K562 (cell line): ENCODE data around the gene OSBPL3. TPM values are rescaled to one million over a fixed set of nuclear protein-coding genes. Genes with fewer than 3 reads are reported as not detected.

Experiments
- ARID2 ChIP-seq: fragments of 450-650 bp; IDR thresholded peaks from 2 replicates; pipeline ENCODE4 v1.6.1; 2017; ENCODE audit warnings: antibody characterized with exemption, mild to moderate bottlenecking
- ATF7 ChIP-seq: fragments of 450-650 bp; IDR thresholded peaks from 2 replicates; pipeline ENCODE4 v1.7.1; 2014; ENCODE audit warnings: mild to moderate bottlenecking, moderate library complexity
- CBX3 ChIP-seq, 2 experiments: IDR thresholded peaks; 1 replicate in 1 of 2; 2 replicates in 1 of 2; pipeline ENCODE4 v1.6.1; 2012; ENCODE audit warnings: inconsistent platforms in 2 of 2, low read length in 2 of 2, borderline replicate concordance in 1 of 2, control low read depth in 1 of 2
- CEBPB ChIP-seq: fragments of 450-650 bp; IDR thresholded peaks from 2 replicates; pipeline ENCODE4 v1.6.1; 2016; ENCODE audit warnings: missing genetic modification characterization, missing compliant biosample characterization
- EP300 ChIP-seq: IDR thresholded peaks from 2 replicates; pipeline ENCODE4 v1.6.1; 2012; ENCODE audit warnings: low read length, improper control_type of control experiment
- FOXA3 ChIP-seq, 2 experiments: fragments of 450-650 bp in 1 of 2; sonication (generic) in 1 of 2; formaldehyde crosslinking; IDR thresholded peaks in 1 of 2; conservative IDR thresholded peaks in 1 of 2; 2 replicates each; pipeline versions ENCODE4 v1.4.0 to v1.8.0; 2020 to 2022; ENCODE audit warnings: mild to moderate bottlenecking in 2 of 2, missing genetic modification reagents in 1 of 2
- GABPB2 ChIP-seq: fragments of 250-450 bp; sonication (Bioruptor Pico); conservative IDR thresholded peaks from 2 replicates; pipeline ENCODE4 v1.5.1; 2021; ENCODE audit warnings: mild to moderate bottlenecking
- MCM7 ChIP-seq, 2 experiments: fragments of 450-650 bp; IDR thresholded peaks; 2 replicates each; pipeline ENCODE4 v1.6.1; 2016 to 2018
- MED1 ChIP-seq: sonication (generic); formaldehyde crosslinking; IDR thresholded peaks from 2 replicates; pipeline ENCODE4 v1.8.1; 2023; ENCODE audit warnings: missing genetic modification reagents, borderline replicate concordance
- MLX ChIP-seq, 2 experiments: fragments of 450-650 bp in 1 of 2; sonication (generic) in 1 of 2; formaldehyde crosslinking; conservative IDR thresholded peaks; 2 replicates each; pipeline versions ENCODE4 v1.4.0 to v1.8.1; 2020 to 2022; ENCODE audit warnings: mild to moderate bottlenecking in 1 of 2, missing genetic modification reagents in 1 of 2
- NCOR1 ChIP-seq: fragments of 450-650 bp; IDR thresholded peaks from 2 replicates; pipeline ENCODE4 v1.6.1; 2016; ENCODE audit warnings: mild to moderate bottlenecking, moderate library complexity
- RUNX1 ChIP-seq: sonication (generic); IDR thresholded peaks from 2 replicates; pipeline ENCODE4 v1.6.1; 2016; ENCODE audit warnings: antibody characterized with exemption, low read depth
- STAG1 ChIP-seq: sonication (generic); formaldehyde crosslinking; IDR thresholded peaks from 2 replicates; pipeline ENCODE4 v1.5.0; 2020; ENCODE audit warnings: missing genetic modification reagents, borderline replicate concordance
- STAT5A ChIP-seq: IDR thresholded peaks from 2 replicates; pipeline ENCODE4 v1.6.1; 2012; ENCODE audit warnings: low read length, inconsistent platforms, borderline replicate concordance
- TCF3 ChIP-seq: sonication (generic); formaldehyde crosslinking; IDR thresholded peaks from 2 replicates; pipeline ENCODE4 v1.4.0; 2020; ENCODE audit warnings: mild to moderate bottlenecking, missing genetic modification reagents
- ZNF146 ChIP-seq: IDR thresholded peaks from one replicate; pipeline ENCODE4 v1.6.1; 2018; ENCODE audit warnings: missing compliant biosample characterization; ENCODE audit not compliant: unreplicated experiment
- ZNF444 ChIP-seq: fragments of 250-450 bp; sonication (Bioruptor Pico); IDR thresholded peaks from 2 replicates; pipeline ENCODE4 v1.4.0; 2020; ENCODE audit warnings: mild to moderate bottlenecking, moderate library complexity
- ZNF77 ChIP-seq: fragments of 250-450 bp; sonication (Bioruptor Pico); IDR thresholded peaks from 2 replicates; pipeline ENCODE4 v1.5.0; 2020
- polyA plus RNA-seq, 8 experiments: library from polyadenylated mRNA; depleted of rRNA in 4 of 8; stranded (reverse) in 5 of 8; unstranded in 3 of 8; fragments of >200 nt; fragmentation: Nextera tagmentation in 2 of 8; fragmentation: Illumina TruSeq in 1 of 8; extraction: Ambion mirVana in 2 of 8; extraction: Trizol in 1 of 8; gene quantifications; 2 replicates each; pipeline versions ENCODE4 v1.2.1 to v1.2.3, GENCODE V29; 2011 to 2014; ENCODE audit warnings: inconsistent platforms in 1 of 8, missing spikeins in 1 of 8
- total RNA-seq, 7 experiments: library from RNA; depleted of rRNA in 6 of 7; stranded (reverse); fragments of >200 nt in 6 of 7; fragmentation: Illumina TruSeq in 2 of 7; extraction: Trizol in 2 of 7; gene quantifications; 2 replicates each; pipeline versions ENCODE4 v1.2.1 to v1.2.3, GENCODE V29; 2011 to 2021; ENCODE audit warnings: low replicate concordance in 1 of 7
- TF ChIP-seq, protein P1 (sequence below), 2 experiments: IDR thresholded peaks; 2 replicates each; pipeline ENCODE4 v1.6.1; 2011; ENCODE audit warnings: borderline replicate concordance in 1 of 2, control low read depth in 1 of 2, low read depth in 1 of 2, low read length in 1 of 2, mild to moderate bottlenecking in 1 of 2, mixed read lengths in 1 of 2, moderate library complexity in 1 of 2; ENCODE audit not compliant: insufficient read depth in 1 of 2, insufficient read length in 1 of 2, poor library complexity in 1 of 2, severe bottlenecking in 1 of 2; ENCODE audit errors: extremely low read depth in 1 of 2
- TF ChIP-seq, protein P2 (sequence below): fragments of 450-650 bp; conservative IDR thresholded peaks from 2 replicates; pipeline ENCODE4 v1.6.1; 2016; ENCODE audit warnings: missing genetic modification characterization, low read depth, mild to moderate bottlenecking, missing compliant biosample characterization, moderate library complexity
- TF ChIP-seq, protein P3 (sequence below): fragments of 450-650 bp; conservative IDR thresholded peaks from 2 replicates; pipeline ENCODE4 v1.6.1; 2016; ENCODE audit warnings: missing genetic modification characterization, low read depth, mild to moderate bottlenecking, control low read depth, missing compliant biosample characterization
- TF ChIP-seq, protein P4 (sequence below): fragments of 450-650 bp; formaldehyde crosslinking; IDR thresholded peaks from 2 replicates; pipeline ENCODE4 v1.4.0; 2020; ENCODE audit warnings: mild to moderate bottlenecking, moderate library complexity

OSBPL3 gene
- total and polyA plus RNA-seq, 9 of the 15 experiments (the other 6 are each of a cell fraction or from before 2014, with no cell fraction given): 4.8 to 37.2 (median 26.5) TPM

DNA sequence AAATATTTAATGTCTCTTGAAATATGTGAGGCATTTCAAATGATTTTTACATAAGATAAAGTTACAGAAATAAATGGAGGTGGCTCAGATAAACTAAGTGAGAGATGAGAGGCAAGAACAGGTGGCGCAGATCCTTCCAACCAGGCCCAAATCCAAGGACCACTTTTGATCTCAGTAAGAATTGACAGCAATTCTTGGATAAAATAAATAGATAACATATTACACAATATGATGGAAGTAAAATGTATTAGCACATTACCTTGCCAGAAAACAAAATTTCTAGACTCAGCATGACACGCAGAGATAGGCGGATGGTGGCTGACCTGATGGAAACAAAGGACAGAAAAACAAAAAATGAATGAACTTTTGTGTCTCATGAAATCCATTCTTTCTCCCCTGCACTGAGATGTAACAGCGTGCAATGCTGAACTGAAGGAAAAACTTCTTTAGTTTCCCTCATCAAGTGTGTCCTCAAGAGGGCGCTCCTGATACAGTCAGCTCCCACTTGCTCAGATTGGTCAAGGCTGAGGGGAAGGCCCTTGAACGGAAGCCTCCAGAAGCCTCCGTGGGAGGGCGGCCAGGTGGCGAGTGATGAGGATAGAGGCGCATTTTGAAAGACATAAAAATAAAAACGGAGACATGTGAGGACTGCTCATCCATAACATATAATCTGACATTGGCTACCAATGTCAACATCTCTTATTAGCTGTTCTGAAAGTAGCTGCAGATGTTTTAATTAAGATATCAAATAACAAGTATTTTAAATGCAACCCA, 159.9 kb downstream of the OSBPL3 start (continued):
- TF ChIP-seq, protein P1, sequence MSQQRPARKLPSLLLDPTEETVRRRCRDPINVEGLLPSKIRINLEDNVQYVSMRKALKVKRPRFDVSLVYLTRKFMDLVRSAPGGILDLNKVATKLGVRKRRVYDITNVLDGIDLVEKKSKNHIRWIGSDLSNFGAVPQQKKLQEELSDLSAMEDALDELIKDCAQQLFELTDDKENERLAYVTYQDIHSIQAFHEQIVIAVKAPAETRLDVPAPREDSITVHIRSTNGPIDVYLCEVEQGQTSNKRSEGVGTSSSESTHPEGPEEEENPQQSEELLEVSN (IDR thresholded peaks at IDR 0.05; ENCODE audit: borderline replicate concordance in 1 of 2, extremely low read depth in 1 of 2, insufficient read depth in 1 of 2, insufficient read length in 1 of 2, low read depth in 1 of 2, low read length in 1 of 2, poor library complexity in 1 of 2, severe bottlenecking in 1 of 2): peak in 1 of 2 experiments; percentile 51
- TF ChIP-seq STAG1 (CRISPR knock-in tag) (peak; percentile 72; the same call in 1 of the 2 replicates), MLX (CRISPR knock-in tag; conservative IDR thresholded peaks at IDR 0.05) (no peak), ZNF146 (CRISPR knock-in tag) (no peak), ATF7 (0 out of 2 replicates have a peak, but pooled peaks have one; percentile 21), TCF3 (CRISPR knock-in tag) (peak; percentile 44), NCOR1 (no peak), ZNF77 (CRISPR knock-in tag) (no peak), GABPB2 (CRISPR knock-in tag) (no peak), MED1 (CRISPR knock-in tag) (no peak), STAT5A (no peak), RUNX1 (no peak), CEBPB (tag) (peak; percentile 84), ZNF444 (CRISPR knock-in tag) (no peak), MCM7 (IDR thresholded peaks at IDR 0.05) (no peak), FOXA3 (CRISPR knock-in tag; conservative IDR thresholded peaks at IDR 0.05 in 1 of 2, IDR thresholded peaks at IDR 0.05 in 1 of 2) (0 out of 4 replicates have a peak, but pooled peaks of 1 of the 2 experiments have one; percentile 26), EP300 (peak; percentile 17; the same call in 1 of the 2 replicates), ARID2 (peak; percentile 80; the same call in 1 of the 2 replicates), CBX3 (IDR thresholded peaks at IDR 0.05; ENCODE audit: borderline replicate concordance in 1 of 2, low read length in 2 of 2) (peak in 1 of 2 experiments; percentile 74; a peak in 2 of 3 replicates)
- TF ChIP-seq, protein P2, sequence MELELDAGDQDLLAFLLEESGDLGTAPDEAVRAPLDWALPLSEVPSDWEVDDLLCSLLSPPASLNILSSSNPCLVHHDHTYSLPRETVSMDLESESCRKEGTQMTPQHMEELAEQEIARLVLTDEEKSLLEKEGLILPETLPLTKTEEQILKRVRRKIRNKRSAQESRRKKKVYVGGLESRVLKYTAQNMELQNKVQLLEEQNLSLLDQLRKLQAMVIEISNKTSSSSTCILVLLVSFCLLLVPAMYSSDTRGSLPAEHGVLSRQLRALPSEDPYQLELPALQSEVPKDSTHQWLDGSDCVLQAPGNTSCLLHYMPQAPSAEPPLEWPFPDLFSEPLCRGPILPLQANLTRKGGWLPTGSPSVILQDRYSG (tag): no peak
- TF ChIP-seq, protein P3, sequence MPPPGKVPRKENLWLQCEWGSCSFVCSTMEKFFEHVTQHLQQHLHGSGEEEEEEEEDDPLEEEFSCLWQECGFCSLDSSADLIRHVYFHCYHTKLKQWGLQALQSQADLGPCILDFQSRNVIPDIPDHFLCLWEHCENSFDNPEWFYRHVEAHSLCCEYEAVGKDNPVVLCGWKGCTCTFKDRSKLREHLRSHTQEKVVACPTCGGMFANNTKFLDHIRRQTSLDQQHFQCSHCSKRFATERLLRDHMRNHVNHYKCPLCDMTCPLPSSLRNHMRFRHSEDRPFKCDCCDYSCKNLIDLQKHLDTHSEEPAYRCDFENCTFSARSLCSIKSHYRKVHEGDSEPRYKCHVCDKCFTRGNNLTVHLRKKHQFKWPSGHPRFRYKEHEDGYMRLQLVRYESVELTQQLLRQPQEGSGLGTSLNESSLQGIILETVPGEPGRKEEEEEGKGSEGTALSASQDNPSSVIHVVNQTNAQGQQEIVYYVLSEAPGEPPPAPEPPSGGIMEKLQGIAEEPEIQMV (tag): no peak
- TF ChIP-seq, protein P4, sequence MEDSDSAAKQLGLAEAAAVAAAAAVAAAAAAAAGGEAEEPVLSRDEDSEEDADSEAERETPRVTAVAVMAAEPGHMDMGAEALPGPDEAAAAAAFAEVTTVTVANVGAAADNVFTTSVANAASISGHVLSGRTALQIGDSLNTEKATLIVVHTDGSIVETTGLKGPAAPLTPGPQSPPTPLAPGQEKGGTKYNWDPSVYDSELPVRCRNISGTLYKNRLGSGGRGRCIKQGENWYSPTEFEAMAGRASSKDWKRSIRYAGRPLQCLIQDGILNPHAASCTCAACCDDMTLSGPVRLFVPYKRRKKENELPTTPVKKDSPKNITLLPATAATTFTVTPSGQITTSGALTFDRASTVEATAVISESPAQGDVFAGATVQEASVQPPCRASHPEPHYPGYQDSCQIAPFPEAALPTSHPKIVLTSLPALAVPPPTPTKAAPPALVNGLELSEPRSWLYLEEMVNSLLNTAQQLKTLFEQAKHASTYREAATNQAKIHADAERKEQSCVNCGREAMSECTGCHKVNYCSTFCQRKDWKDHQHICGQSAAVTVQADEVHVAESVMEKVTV: peak; percentile 78
